ENCODE measurements around the gene SEZ6. TPM values are rescaled to one million over a fixed set of nuclear protein-coding genes. Genes with fewer than 3 reads are reported as not detected.

Gene SEZ6
- total RNA-seq, 1 donor from 2014 or later: not detected

DNA sequence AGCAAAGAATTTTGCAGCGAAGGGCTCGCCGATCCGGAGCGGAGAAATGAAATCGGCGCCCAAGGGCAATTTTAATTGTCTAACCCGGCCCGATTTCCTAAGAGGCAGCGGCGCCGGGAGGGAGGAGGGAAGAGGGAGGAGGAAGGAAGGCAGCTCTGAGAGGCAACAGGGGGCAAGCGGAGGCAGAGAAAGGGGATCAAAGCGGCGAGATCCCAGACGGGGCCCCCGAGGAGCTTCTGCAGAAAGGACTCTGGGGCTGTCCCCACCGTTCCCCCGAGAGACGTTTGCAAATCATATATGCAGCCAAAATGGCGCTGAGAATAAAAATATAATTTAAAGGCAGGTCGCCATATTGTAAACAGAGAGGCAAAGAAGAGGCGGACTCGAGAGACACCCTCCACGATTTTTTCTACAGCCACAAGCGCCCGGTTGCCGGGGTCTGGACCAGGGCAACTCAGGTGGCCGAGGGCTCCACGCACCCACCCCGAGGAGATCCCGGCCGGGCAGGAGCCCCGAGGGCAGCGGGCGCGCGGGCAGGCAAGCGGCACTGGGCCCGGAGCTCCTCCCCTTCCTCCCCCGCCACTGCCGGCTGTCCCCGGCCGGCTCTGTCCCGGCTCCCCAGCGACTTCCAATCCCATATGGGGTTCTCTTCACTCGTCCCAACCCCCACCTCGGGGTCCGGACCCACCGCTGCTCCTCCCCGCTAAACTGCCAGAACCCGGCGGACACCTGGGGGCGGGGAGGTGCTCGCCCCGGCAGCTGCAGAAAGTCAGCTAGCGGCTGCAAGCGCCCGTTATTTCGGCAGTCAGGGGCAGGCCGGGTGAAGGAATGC lies 56.4 kb downstream of the SEZ6 start:
- no peaks in the 10 kb centered on the region for H3K36me3 ChIP-seq (ENCODE audit: control insufficient read depth, insufficient read depth, low read length)
- FAIRE-seq: no peak
- TF ChIP-seq, protein P1, sequence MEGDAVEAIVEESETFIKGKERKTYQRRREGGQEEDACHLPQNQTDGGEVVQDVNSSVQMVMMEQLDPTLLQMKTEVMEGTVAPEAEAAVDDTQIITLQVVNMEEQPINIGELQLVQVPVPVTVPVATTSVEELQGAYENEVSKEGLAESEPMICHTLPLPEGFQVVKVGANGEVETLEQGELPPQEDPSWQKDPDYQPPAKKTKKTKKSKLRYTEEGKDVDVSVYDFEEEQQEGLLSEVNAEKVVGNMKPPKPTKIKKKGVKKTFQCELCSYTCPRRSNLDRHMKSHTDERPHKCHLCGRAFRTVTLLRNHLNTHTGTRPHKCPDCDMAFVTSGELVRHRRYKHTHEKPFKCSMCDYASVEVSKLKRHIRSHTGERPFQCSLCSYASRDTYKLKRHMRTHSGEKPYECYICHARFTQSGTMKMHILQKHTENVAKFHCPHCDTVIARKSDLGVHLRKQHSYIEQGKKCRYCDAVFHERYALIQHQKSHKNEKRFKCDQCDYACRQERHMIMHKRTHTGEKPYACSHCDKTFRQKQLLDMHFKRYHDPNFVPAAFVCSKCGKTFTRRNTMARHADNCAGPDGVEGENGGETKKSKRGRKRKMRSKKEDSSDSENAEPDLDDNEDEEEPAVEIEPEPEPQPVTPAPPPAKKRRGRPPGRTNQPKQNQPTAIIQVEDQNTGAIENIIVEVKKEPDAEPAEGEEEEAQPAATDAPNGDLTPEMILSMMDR (IDR thresholded peaks at IDR 0.05; ENCODE audit: insufficient read depth, low read length, severe bottlenecking): no peak
- H3K4me3 ChIP-seq (ENCODE audit: low read depth, low read length): peak overlapping the region; percentile 82
- H3K27me3 ChIP-seq (ENCODE audit: control insufficient read depth, insufficient read depth, low read length): no peaks in the 10 kb centered on the region
- DNase-seq (ENCODE audit: low read depth): peak; percentile 32

DNA sequence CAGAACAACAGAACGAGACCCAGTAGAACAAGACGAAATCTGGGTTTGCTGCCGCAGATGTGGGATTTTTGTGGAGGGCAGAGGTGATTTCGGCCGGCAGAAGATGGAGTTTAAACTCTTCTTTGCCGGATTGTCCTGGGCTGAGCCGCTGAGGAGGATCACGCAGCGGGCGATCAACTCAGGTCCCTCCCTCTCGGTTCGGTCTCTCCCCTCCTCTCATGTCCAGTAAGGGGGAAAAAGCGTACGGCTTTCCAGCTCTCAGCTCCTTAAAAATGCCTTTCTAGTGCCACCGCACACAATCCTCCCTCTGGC lies 57.0 kb downstream of the SEZ6 start:
- peak overlapping the region; percentile 82 for H3K4me3 ChIP-seq (ENCODE audit: low read depth, low read length)
- FAIRE-seq (no peak), DNase-seq (ENCODE audit: low read depth) (no peak)

GRCh38 chr17:28948342-28948741 lies 57.5 kb downstream of the SEZ6 start:
- Histone ChIP-seq H3K36me3 (ENCODE audit: control insufficient read depth, insufficient read depth, low read length) (no peaks in the 10 kb centered on the region), H3K4me3 (ENCODE audit: low read depth, low read length) (peak overlapping the region; percentile 82), H3K27me3 (ENCODE audit: control insufficient read depth, insufficient read depth, low read length) (no peaks in the 10 kb centered on the region)
- TF ChIP-seq, protein P1 (IDR thresholded peaks at IDR 0.05; ENCODE audit: insufficient read depth, low read length, severe bottlenecking): no peak
- DNase-seq (ENCODE audit: low read depth) (no peak), FAIRE-seq (no peak)

More for the DNA sequence above, 57.0 kb downstream of the SEZ6 start:
- H3K36me3 ChIP-seq (ENCODE audit: control insufficient read depth, insufficient read depth, low read length): no peaks in the 10 kb centered on the region
- TF ChIP-seq, protein P1 (IDR thresholded peaks at IDR 0.05; ENCODE audit: insufficient read depth, low read length, severe bottlenecking): no peak
- no peaks in the 10 kb centered on the region for H3K27me3 ChIP-seq (ENCODE audit: control insufficient read depth, insufficient read depth, low read length)

GRCh38 chr17:28947639-28948038 lies 58.2 kb downstream of the SEZ6 start:
- H3K27me3 ChIP-seq (ENCODE audit: control insufficient read depth, insufficient read depth, low read length): no peaks in the 10 kb centered on the region
- DNase-seq (ENCODE audit: low read depth): no peak
- TF ChIP-seq, protein P1 (IDR thresholded peaks at IDR 0.05; ENCODE audit: insufficient read depth, low read length, severe bottlenecking): no peak
- FAIRE-seq: no peak
- H3K36me3 ChIP-seq (ENCODE audit: control insufficient read depth, insufficient read depth, low read length): no peaks in the 10 kb centered on the region
- H3K4me3 ChIP-seq (ENCODE audit: low read depth, low read length): no peak overlapping the region

DNA sequence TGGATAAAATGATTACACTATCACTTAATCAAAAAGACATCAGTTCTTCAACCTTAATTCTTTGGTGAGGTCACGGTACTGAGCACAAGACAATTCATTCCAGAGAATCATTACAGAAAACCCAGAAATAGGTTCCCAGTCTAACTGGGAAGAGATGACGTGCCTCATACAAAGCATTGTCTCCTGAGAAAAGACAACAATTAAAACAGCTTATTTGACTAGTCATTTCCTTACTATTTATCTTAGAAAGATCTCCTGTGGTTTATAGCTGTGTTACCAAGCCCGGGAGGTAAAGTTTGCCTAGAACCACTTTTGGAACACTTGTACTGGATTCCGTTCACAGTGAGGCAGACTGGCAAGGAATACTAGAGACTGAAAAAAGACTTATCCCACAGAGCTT lies 59.6 kb downstream of the SEZ6 start:
- FAIRE-seq (no peak), DNase-seq (ENCODE audit: low read depth) (no peak)
- H3K27me3 ChIP-seq (ENCODE audit: control insufficient read depth, insufficient read depth, low read length): no peaks in the 10 kb centered on the region
- H3K36me3 ChIP-seq (ENCODE audit: control insufficient read depth, insufficient read depth, low read length): no peaks in the 10 kb centered on the region
- TF ChIP-seq, protein P1 (IDR thresholded peaks at IDR 0.05; ENCODE audit: insufficient read depth, low read length, severe bottlenecking): no peak
- H3K4me3 ChIP-seq (ENCODE audit: low read depth, low read length): no peak overlapping the region
